K562 (cell line): ENCODE data around the gene CRAMP1. TPM values are rescaled to one million over a fixed set of nuclear protein-coding genes. Genes with fewer than 3 reads are reported as not detected.
A peak's percentile ranks its signal among the peaks of the same experiment; 100 is the strongest.

Experiments used
- ATAC-seq: fragments of 200-7000 bp; cut with Tn5 transposase; 3 replicates; pipeline ENCODE4 v1.9.1; 2020; ENCODE audit warnings: moderate library complexity
- BruUV-seq: library from RNA; stranded (reverse); fragments of 400-500 nt; replicated peaks from 2 replicates; lab custom pipeline; 2021; lab: Mats Ljungman, UMichigan
- CTCF ChIA-PET: fragments of 300-600 bp; formaldehyde crosslinking; extraction: SDS; loops from one replicate; lab custom pipeline; 2021; ENCODE audit warnings: low intra/inter-chr PET ratio; lab: Yijun Ruan, JAX
- POLR2A ChIA-PET: fragments of 300-600, 350-650 bp; sonication (Branson Sonifier 250); formaldehyde crosslinking; extraction: SDS; loops from one replicate; lab custom pipeline; 2021; ENCODE audit warnings: antibody characterized with exemption, inconsistent platforms; lab: Yijun Ruan, JAX
- DNase-seq, 4 experiments: peaks; one replicate each; pipeline versions ENCODE4 v3.0.0 to v3.0.0-alpha.2; 2011 to 2018; ENCODE audit warnings: low spot score in 3 of 4, mixed read lengths in 3 of 4; ENCODE audit errors: extremely low read depth in 1 of 4
- FAIRE-seq: peaks from 2 replicates; lab custom pipeline; 2011; peaks lifted over from hg19 to GRCh38; lab: Jason Lieb, UNC
- H2AFZ ChIP-seq: 2 replicates; pipeline ENCODE4 v1.6.0; 2011; ENCODE audit warnings: low read depth, low read length, control low read depth, inconsistent platforms
- H3K27ac ChIP-seq: fragments of 200-600 bp; 3 replicates; pipeline ENCODE4 v1.8.0; 2011; ENCODE audit warnings: low read depth, mild to moderate bottlenecking, control low read depth, inconsistent platforms, low read length, moderate library complexity, mixed read lengths; ENCODE audit errors: extremely low read depth
- H3K27me3 ChIP-seq, 2 experiments: fragments of 300-600 bp in 1 of 2; 2 replicates in 1 of 2; 3 replicates in 1 of 2; pipeline versions ENCODE4 v1.6.0 to v1.8.0; 2011; ENCODE audit warnings: inconsistent platforms in 2 of 2, low read length in 2 of 2, mild to moderate bottlenecking in 1 of 2, mixed read lengths in 1 of 2, moderate library complexity in 1 of 2; ENCODE audit not compliant: control insufficient read depth in 2 of 2, insufficient read depth in 2 of 2
- H3K36me3 ChIP-seq: fragments of 300-600 bp; 3 replicates; pipeline ENCODE4 v1.8.0; 2011; ENCODE audit warnings: mild to moderate bottlenecking, low read length, inconsistent platforms; ENCODE audit not compliant: control insufficient read depth, insufficient read depth
- H3K4me1 ChIP-seq, 2 experiments: fragments of 200-600 bp in 1 of 2; replicated peaks in 1 of 2; 2 replicates in 1 of 2; 3 replicates in 1 of 2; pipeline versions ENCODE4 v1.5.1 to v1.8.0; 2011; ENCODE audit warnings: inconsistent platforms in 2 of 2, low read length in 2 of 2, mild to moderate bottlenecking in 1 of 2, mixed read lengths in 1 of 2, moderate library complexity in 1 of 2; ENCODE audit not compliant: control insufficient read depth in 2 of 2, insufficient read depth in 2 of 2
- H3K4me2 ChIP-seq: 2 replicates; pipeline ENCODE4 v1.6.1; 2011; ENCODE audit warnings: low read length, control low read depth, inconsistent platforms, mixed read lengths; ENCODE audit not compliant: insufficient read depth
- H3K4me3 ChIP-seq: fragments of 200-600 bp; sonication (generic), shearing (Covaris generic); 2 replicates; pipeline ENCODE4 v1.5.1; 2016; ENCODE audit warnings: control low read depth, inconsistent platforms
- H3K79me2 ChIP-seq: fragments of 200-600 bp; 3 replicates; pipeline ENCODE4 v1.8.0; 2011; ENCODE audit warnings: low read length, inconsistent platforms; ENCODE audit not compliant: control insufficient read depth, insufficient read depth
- H3K9ac ChIP-seq, 2 experiments: 2 replicates each; pipeline versions ENCODE4 v1.6.0 to v1.6.1; 2011; ENCODE audit warnings: low read depth in 2 of 2, low read length in 2 of 2, control low read depth in 1 of 2, inconsistent platforms in 1 of 2, mild to moderate bottlenecking in 1 of 2, mixed read lengths in 1 of 2; ENCODE audit not compliant: insufficient read depth in 1 of 2
- H3K9me1 ChIP-seq: one replicate; pipeline ENCODE4 v1.6.0; 2011; ENCODE audit warnings: inconsistent platforms, mild to moderate bottlenecking, low read length, moderate library complexity; ENCODE audit not compliant: control insufficient read depth, insufficient read depth
- H3K9me3 ChIP-seq: replicated peaks from 2 replicates; pipeline ENCODE4 v1.5.1; 2011; ENCODE audit warnings: low read depth, low read length, inconsistent platforms; ENCODE audit not compliant: control insufficient read depth, insufficient read depth
- H4K20me1 ChIP-seq: replicated peaks from 2 replicates; pipeline ENCODE4 v1.6.1; 2011; ENCODE audit warnings: low read length, inconsistent platforms, mixed read lengths; ENCODE audit not compliant: control insufficient read depth, insufficient read depth
- ARID4B ChIP-seq: sonication (generic); formaldehyde crosslinking; IDR thresholded peaks from 2 replicates; pipeline ENCODE4 v1.8.0; 2022; ENCODE audit warnings: mild to moderate bottlenecking, missing genetic modification reagents
- ASH1L ChIP-seq: fragments of 450-650 bp; IDR thresholded peaks from 2 replicates; pipeline ENCODE4 v1.6.1; 2018; ENCODE audit warnings: borderline replicate concordance, mild to moderate bottlenecking, low read depth; ENCODE audit not compliant: partially characterized antibody
- ATF3 ChIP-seq, 2 experiments: fragments of 450-650 bp in 1 of 2; sonication (generic) in 1 of 2; formaldehyde crosslinking in 1 of 2; IDR thresholded peaks in 1 of 2; conservative IDR thresholded peaks in 1 of 2; 2 replicates each; pipeline versions ENCODE4 v1.6.1 to v1.8.1; 2016 to 2023; ENCODE audit warnings: mild to moderate bottlenecking in 2 of 2, moderate library complexity in 2 of 2, inconsistent platforms in 1 of 2, missing genetic modification reagents in 1 of 2
- C11orf30 ChIP-seq: fragments of 450-650 bp; IDR thresholded peaks from 2 replicates; pipeline ENCODE4 v1.6.1; 2016; ENCODE audit warnings: low read depth, mild to moderate bottlenecking
- CCAR2 ChIP-seq: fragments of 200-400 bp; formaldehyde crosslinking; IDR thresholded peaks from 2 replicates; pipeline ENCODE4 v1.6.1; 2017; ENCODE audit warnings: mild to moderate bottlenecking, low read depth, low read length
- HEY1 ChIP-seq: fragments of 250-450 bp; sonication (Bioruptor Pico); IDR thresholded peaks from 2 replicates; pipeline ENCODE4 v1.5.0; 2020; ENCODE audit warnings: mild to moderate bottlenecking, moderate library complexity, borderline replicate concordance
- MNT ChIP-seq, 2 experiments: fragments of 450-650 bp; conservative IDR thresholded peaks; 2 replicates each; pipeline ENCODE4 v1.6.1; 2017; ENCODE audit warnings: mild to moderate bottlenecking in 2 of 2, moderate library complexity in 2 of 2
- PPARD ChIP-seq: fragments of 250-450 bp; sonication (Bioruptor Pico); IDR thresholded peaks from 2 replicates; pipeline ENCODE4 v1.8.0; 2022; ENCODE audit warnings: inconsistent platforms, mild to moderate bottlenecking, moderate library complexity
- RFX5 ChIP-seq: IDR thresholded peaks from 2 replicates; pipeline ENCODE4 v1.6.1; 2011; ENCODE audit warnings: low read depth, mild to moderate bottlenecking, improper control_type of control experiment, low read length
- SRSF9 ChIP-seq: fragments of 200-400 bp; formaldehyde crosslinking; IDR thresholded peaks from 2 replicates; pipeline ENCODE4 v1.6.1; 2017; ENCODE audit warnings: low read depth, low read length, borderline replicate concordance
- ZNF3 ChIP-seq: fragments of 250-450 bp; sonication (Bioruptor Pico); IDR thresholded peaks from 2 replicates; pipeline ENCODE4 v1.5.0; 2021; ENCODE audit warnings: mild to moderate bottlenecking, moderate library complexity
- ZNF583 ChIP-seq: fragments of 250-450 bp; sonication (Bioruptor Pico); IDR thresholded peaks from 2 replicates; pipeline ENCODE4 v1.4.0; 2020
- WGBS: fragments of 100-300 bp; shearing (Covaris generic); methylation state at CpG from one replicate; pipeline ENCODE4 v1.1.6; 2016; ENCODE audit warnings: low coverage, mixed read lengths; ENCODE audit not compliant: insufficient coverage; ENCODE audit errors: missing lambda C conversion rate; 5-methylcytosine and 5-hydroxymethylcytosine counted together
- in situ Hi-C: fragments of 300-500 bp; cut with MboI; formaldehyde crosslinking; loops from 4 replicates; pipeline ENCODE4 v1.15.0; 2018; ENCODE audit warnings: inconsistent platforms, mixed read lengths
- intact Hi-C: fragments of 100-400 bp; cut with micrococcal nuclease; formaldehyde crosslinking; loops from 2 replicates; pipeline ENCODE4 v1.14.2; 2022
- polyA plus RNA-seq, 8 experiments: library from polyadenylated mRNA; depleted of rRNA in 4 of 8; stranded (reverse) in 5 of 8; unstranded in 3 of 8; fragments of >200 nt; fragmentation: Nextera tagmentation in 2 of 8; fragmentation: Illumina TruSeq in 1 of 8; extraction: Ambion mirVana in 2 of 8; extraction: Trizol in 1 of 8; gene quantifications; 2 replicates each; pipeline versions ENCODE4 v1.2.1 to v1.2.3, GENCODE V29; 2011 to 2014; ENCODE audit warnings: inconsistent platforms in 1 of 8, missing spikeins in 1 of 8
- total RNA-seq, 7 experiments: library from RNA; depleted of rRNA in 6 of 7; stranded (reverse); fragments of >200 nt in 6 of 7; fragmentation: Illumina TruSeq in 2 of 7; extraction: Trizol in 2 of 7; gene quantifications; 2 replicates each; pipeline versions ENCODE4 v1.2.1 to v1.2.3, GENCODE V29; 2011 to 2021; ENCODE audit warnings: low replicate concordance in 1 of 7

Gene CRAMP1
- total and polyA plus RNA-seq, 9 of the 15 experiments (the other 6 are each of a cell fraction or from before 2014, with no cell fraction given): 0.52 to 20.8 (median 7.5) TPM

- Histone ChIP-seq H2AFZ (no peak overlapping the region), H3K79me2 (peaks cover 70% of the 10 kb centered on the region), H3K27ac (no peak overlapping the region), H3K27me3 (no peaks in the 10 kb centered on the region), H3K9ac (0 out of 4 replicates have a peak overlapping the region, but pooled peaks of 1 of the 2 experiments have one; percentile 14), H3K9me1 (peaks cover 4% of the 10 kb centered on the region), H3K4me1 (peaks cover 15 to 31% of the 10 kb centered on the region in 2 experiments), H3K4me3 (no peak overlapping the region), H3K4me2 (no peak overlapping the region), H3K9me3 (no peaks in the 10 kb centered on the region), H4K20me1 (peaks cover 26% of the 10 kb centered on the region), H3K36me3 (peaks cover 10% of the 10 kb centered on the region; the same call in 2 of the 3 replicates)
- FAIRE-seq (no peak), ATAC-seq (no peak), DNase-seq (no peak)
- ChIA-PET CTCF (interaction anchor here (0.7 kb wide), 1 partner anchor 61 kb away, joined by 3 read pairs; no protein-coding TSS in a partner anchor), POLR2A (interaction anchor here (1.1 kb wide), 1 partner anchor 11 kb away, joined by 4 read pairs; no protein-coding TSS in a partner anchor)
- intact Hi-C loops (no loop called here), in situ Hi-C loops (loop anchor here (5.0 kb wide), 1 partner anchor 49 kb away; no protein-coding TSS in a partner anchor)
- TF ChIP-seq CCAR2 (no peak), ATF3 (IDR thresholded peaks at IDR 0.05) (no peak), ATF3 (CRISPR knock-in tag; conservative IDR thresholded peaks at IDR 0.05) (no peak), RFX5 (no peak), ASH1L (no peak), ZNF583 (no peak), ARID4B (CRISPR knock-in tag) (no peak), SRSF9 (no peak), PPARD (CRISPR knock-in tag) (no peak), MNT (conservative IDR thresholded peaks at IDR 0.05) (no peak), HEY1 (CRISPR knock-in tag) (no peak), ZNF3 (no peak), C11orf30 (no peak)
- no TSS peak for BruUV-seq
- WGBS: 84% methylated on average over 10 of the region's 14 CpGs
These were observed 100.7 kb downstream of the CRAMP1 start for GRCh38 chr16:1712791-1713261.
